NCI-H345 treated with DMSO at 0.1 percent for 48 hours (cell line): ENCODE measurements around the gene MARCHF11.
A peak's percentile ranks its signal among the peaks of the same experiment; 100 is the strongest.

Experiments
- DNase-seq: peaks from one replicate; lab custom pipeline; 2025; ENCODE audit not compliant: unreplicated experiment; lab: John Stamatoyannopoulos, UW

Gene MARCHF11

GRCh38 chr5:16179511-16179935, at the start of gene MARCHF11:
TSS of gene MARCHF11 (minus strand) at chr5:16179791. CDS start at chr5:16179575, 216 bp downstream.
- no peak for DNase-seq

DNA sequence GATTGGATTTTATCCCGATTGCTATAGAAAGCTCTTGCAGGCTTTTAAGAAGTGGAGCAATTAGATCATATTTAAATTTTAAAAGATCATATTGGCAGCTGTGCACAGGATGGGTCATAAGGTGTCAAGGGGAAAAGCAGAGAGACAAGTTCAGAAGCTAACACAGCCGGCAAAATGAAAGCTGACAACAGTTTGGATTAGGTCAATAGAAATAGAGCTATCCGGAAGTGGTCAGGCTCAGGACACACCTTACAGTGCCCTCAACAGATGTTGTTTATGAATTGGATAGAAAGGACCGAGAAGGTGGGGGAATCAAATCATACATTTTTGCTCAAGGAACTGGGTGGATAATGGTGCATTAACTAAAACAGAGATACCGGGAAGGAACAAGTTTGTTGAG, 46.3 kb upstream of the MARCHF11 start:
- DNase-seq = no peak

- DNase-seq = no peak
These were observed 12.7 kb upstream of the MARCHF11 start for GRCh38 chr5:16192311-16192710.

DNA sequence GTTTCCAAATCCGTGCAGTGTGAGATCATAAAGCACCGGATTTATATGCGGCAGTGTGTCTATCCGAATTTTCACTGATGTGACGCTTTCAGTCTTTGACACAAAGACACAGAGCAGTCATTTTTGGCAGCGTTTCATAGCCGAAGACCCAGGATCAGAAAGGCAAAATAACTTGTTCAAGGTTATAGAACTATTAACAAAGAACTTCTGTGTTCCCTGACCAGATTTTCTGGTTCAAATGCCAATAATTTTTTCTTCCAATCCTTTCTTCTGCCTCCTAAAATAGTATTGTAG, 1.1 kb upstream of the MARCHF11 start:
- no peak for DNase-seq

- no peak for DNase-seq
These were observed 571 bp upstream of the MARCHF11 start for GRCh38 chr5:16179936-16180788.

DNA sequence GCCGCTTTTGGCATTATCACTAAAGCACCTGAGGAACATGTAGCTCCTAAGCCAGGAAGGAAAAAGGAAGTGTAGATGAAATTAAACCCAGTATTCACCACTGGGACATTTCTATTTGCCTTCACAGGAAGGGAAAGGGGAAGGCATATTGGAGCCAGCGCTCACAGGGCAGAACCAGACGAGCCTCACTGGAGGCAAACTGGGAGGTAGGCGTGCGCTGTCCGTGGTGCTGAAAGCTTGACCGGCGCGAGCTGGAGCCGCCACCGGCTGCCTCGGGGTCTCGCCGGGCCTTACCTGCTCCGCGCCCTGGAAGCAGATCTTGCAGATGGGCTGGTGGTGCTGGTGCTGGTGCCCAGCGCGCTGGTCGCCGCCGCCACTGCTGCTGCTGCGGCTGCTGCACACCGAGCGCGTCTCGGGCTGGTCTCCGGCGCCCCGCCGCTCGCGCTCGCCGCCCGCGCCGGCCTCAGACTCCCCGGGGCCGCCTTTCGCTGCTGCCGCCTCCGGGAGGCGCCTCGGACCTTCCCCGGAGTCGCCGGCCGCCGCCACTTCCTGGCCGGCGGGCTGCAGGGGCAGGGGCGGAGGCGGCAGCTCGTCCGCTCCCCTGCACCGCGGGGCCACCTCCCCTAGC, 732 bp downstream of the MARCHF11 start:
- DNase-seq = peak; percentile 27

GRCh38 chr5:16169550-16169949, 10.0 kb downstream of the MARCHF11 start:
- DNase-seq = no peak

DNA sequence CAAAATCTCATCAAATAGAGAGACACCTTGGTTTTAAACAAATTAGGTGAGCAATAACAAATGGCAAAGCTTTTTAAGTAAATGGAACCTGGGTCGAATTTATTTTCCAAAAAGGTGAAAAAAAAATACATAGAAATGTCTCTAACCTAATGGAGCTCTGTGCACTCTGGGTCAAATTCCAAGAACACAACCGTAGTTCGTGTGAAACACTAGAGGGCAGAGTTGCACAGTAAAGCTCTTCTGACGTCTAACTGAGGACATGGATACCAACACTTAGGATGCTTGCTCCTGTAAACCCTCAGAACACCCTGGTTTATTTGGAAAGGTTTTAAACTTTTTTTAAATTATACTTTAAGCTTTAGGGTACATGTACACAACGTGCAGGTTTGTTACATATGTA, 18.9 kb downstream of the MARCHF11 start:
- peak; percentile 77 for DNase-seq

- no peak for DNase-seq
These were observed 20.0 kb downstream of the MARCHF11 start for GRCh38 chr5:16159636-16160035.

DNA sequence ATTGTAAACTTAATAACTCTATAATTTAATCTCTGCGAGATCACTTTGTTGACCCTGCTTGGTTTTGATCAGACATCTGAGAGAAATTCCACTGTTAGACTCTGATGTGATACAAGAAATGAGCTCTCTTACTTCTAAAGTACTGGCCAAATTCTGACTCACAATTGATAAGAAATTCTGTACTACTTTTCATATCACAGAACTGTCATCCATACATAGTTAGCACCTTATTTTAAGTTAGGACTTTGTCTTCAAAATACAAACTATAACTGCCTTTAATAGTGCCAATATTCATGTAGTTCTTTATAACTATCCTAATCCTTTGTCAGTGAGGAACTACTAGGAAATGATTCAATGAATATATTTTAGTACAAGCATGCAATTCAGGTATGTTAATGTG, 23.4 kb downstream of the MARCHF11 start:
- DNase-seq = no peak

DNA sequence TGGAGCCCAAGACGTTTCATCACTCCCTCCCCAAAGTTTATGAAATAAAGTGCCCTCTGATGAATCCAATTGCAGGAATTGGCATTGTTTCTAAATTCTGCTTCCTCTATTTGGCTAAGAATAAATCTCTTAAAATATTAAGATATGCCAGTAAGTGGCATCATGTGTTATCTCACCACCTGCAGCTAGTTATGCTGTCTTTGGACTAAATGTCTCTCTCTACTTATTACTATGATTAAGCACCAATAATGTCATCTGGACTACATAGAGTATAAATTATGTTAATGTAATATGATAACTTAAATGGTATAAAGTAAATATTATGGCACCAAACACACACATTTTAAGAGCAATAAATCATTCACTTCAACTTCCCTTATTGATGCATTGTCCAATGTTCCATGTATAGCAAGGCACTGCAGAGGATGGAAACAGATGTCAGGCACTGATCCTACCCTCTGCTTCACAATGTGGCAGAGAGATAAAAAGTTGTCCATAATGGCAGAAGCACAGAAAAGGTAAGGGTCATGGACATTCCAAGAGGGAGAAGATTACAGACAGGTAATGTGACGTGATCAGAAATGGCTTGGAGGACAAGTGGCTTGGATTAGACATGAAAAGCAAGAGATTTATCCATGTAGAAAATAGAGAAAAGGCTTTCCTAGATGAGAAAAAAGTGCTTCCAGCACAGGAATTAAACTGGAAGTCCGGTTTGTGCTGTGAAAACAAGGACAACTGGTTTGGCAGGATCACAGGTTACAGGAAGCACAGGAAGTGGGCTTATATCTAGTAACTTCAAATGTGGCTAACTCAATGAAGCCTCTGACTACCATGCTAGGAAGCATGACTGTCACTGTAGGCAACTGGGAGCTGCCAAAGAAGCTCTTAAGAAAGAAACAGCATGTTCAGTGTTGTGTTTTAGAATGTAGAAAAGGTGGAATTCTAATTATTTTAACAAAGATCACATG, 26.7 kb downstream of the MARCHF11 start:
- DNase-seq = no peak

GRCh38 chr5:16149621-16150020, 30.0 kb downstream of the MARCHF11 start:
- DNase-seq = no peak

GRCh38 chr5:16147179-16147900, 32.3 kb downstream of the MARCHF11 start:
- no peak for DNase-seq

DNA sequence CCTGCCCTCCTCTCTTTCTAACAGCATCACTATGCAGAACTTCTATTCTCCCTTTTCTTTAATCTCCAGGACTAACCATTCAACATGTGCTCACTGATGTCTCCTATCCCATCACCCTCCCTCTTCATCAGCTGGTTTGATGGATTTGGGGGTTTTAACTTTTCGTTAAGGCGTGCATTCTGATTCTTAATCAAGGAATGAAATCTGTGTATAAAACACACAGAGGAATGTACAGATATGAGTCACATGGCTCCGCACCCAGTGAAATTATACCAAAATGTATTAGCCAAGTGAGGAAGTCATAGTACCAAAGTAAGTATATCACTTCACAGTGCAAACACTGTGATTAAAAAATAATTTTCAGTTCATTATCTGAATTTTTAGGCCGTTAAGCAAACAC, 35.2 kb downstream of the MARCHF11 start:
- no peak for DNase-seq

- no peak for DNase-seq
These were observed 36.1 kb downstream of the MARCHF11 start for GRCh38 chr5:16143361-16144049.

GRCh38 chr5:16140944-16141343, 38.6 kb downstream of the MARCHF11 start:
- DNase-seq = no peak

GRCh38 chr5:16140417-16140816, 39.2 kb downstream of the MARCHF11 start:
- no peak for DNase-seq

- no peak for DNase-seq
These were observed 42.4 kb downstream of the MARCHF11 start for GRCh38 chr5:16137177-16137576.

DNA sequence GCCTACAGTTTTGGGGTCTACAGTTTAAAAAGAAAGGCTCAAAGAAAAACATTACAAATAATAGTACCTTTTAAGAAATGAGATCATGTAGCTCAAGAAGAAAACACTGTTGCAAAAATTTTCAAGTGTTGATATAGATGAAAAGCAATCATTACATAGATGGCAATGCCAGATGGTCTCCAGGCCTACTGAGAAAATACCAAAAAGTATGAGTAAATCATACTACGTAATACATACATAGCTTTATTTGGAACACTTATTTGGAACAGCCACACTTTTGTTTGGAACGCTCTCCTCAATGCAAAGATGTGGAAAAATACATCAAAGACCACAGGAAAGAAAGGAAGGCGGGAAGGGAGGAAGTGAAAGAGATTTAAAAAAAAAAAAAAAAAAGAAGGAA, 44.1 kb downstream of the MARCHF11 start:
- no peak for DNase-seq

DNA sequence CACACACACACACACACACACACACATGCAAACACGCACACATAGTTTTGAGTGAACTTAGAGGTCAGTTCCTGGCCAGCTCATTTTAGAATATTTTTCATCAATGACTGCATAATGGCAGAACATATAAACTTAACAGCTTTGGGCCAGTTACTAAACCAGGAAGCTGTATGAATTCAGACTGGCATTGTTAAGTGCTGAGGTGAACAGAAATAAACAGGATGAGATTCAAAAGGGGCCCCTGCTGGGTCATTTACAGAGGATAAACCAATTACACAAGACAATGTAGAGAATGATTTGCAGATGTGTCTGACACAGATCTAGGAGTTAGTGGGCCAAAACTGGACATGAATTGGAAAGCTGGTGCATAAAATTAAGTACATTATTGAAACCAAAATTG, 44.6 kb downstream of the MARCHF11 start:
- DNase-seq = peak; percentile 29
